HT1080 (cell line): Measurements from ENCODE around the gene CRTC3. TPM values are rescaled to one million over a fixed set of nuclear protein-coding genes. Genes with fewer than 3 reads are reported as not detected.

Experiments
- DNase-seq: peaks from one replicate; pipeline ENCODE4 v3.0.0-alpha.2; 2015; ENCODE audit warnings: low read depth
- total RNA-seq: library from RNA; depleted of rRNA; stranded (reverse); fragments of >200 nt; shearing (Covaris generic); gene quantifications from 2 replicates; pipeline ENCODE4 v1.2.3, GENCODE V29; 2014

The CRTC3 gene
- total RNA-seq, 1 experiment from 2014 or later = 10.4 TPM

DNA sequence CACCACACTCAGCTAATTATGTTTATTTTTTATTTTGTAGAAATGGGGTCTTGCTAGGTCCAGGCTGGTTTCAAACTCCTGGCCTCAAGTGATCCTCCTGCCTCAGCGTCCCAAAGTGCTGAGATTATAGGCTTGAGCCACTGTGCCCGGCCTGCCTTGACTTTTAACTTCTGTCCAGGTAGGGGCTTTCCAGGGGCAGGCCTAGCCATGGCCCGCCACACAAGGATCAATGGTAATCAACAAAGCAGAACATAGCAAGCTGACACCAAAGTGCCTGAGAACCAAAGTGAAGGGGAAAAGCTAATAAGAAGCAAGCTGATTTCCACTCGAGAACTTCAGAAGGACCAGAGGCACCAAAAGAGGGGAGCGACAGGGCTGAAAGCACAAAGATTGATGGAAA, 9.4 kb upstream of the CRTC3 start:
- DNase-seq = no peak

DNA sequence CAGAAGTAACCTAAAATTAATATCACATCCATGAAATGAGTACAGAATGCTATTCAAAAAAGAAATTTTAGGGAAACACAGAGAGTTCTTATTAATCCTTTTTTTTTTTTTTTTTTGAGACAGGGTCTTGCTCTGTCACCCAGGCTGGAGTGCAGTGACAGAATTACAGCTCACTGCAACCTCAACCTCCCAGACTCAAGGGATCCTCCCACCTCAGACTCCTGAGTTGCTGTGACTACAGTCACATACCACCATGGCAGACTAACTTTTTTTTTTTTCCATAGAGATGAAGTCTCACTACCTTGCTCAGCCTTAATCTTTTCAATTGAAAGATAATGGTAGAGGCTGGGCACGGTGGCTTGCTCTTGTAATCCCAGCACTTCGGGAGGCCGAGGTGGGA, 6.3 kb upstream of the CRTC3 start:
- DNase-seq = no peak

DNA sequence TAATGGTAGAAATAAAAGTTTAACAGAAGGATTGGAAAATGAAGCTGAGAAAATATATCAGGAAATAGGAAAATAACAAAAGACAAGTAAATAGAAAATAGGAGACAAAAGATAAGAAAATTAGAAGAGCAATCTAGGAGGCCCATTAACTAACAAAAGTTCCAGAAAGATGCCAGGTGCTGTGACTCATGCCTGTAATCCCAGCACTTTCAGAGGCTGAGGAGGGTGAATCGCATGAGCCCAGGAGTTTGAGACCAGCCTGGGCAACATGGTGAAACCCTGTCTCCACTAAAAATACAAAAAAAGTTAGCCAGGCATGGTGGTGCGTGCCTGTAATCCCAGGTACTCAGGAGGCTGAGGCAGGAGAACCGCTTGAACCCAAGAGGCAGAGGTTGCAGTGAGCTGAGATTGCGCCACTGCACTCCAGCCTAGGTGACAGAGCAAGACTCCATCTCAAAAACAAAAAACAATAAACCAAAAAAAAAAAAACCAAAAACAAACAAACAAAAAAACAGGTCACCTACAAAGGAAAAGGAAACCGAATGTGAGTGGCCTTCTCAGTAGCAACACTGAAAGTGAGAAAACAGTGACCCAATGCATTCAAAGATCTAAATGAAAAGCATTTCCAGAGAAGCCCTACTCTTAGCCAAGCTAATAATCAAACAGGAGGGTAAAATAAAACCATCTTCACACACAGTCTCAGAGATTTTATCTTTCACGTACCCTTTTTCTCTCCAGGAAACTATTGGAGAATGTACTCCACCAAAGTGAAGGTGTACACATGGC, 5.5 kb upstream of the CRTC3 start:
- peak; percentile 43 for DNase-seq

DNA sequence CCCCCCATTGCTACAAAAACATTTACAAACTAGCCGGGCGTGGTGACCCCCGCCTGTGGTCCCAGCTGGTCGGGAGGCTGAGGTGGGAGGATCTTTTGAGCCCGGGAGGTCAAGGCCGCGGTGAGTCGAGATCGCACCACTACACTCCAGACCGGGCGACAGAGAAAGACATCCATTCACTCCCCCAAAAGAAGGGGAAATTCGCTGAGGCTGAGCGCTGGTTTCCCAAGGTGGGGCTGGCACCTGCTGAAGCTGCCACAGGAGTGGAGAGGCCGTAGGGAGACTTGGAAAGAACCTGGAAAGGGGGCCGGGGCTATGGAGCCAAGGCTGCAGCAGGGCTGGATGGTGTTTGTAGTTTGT, 732 bp upstream of the CRTC3 start:
- DNase-seq = no peak

DNA sequence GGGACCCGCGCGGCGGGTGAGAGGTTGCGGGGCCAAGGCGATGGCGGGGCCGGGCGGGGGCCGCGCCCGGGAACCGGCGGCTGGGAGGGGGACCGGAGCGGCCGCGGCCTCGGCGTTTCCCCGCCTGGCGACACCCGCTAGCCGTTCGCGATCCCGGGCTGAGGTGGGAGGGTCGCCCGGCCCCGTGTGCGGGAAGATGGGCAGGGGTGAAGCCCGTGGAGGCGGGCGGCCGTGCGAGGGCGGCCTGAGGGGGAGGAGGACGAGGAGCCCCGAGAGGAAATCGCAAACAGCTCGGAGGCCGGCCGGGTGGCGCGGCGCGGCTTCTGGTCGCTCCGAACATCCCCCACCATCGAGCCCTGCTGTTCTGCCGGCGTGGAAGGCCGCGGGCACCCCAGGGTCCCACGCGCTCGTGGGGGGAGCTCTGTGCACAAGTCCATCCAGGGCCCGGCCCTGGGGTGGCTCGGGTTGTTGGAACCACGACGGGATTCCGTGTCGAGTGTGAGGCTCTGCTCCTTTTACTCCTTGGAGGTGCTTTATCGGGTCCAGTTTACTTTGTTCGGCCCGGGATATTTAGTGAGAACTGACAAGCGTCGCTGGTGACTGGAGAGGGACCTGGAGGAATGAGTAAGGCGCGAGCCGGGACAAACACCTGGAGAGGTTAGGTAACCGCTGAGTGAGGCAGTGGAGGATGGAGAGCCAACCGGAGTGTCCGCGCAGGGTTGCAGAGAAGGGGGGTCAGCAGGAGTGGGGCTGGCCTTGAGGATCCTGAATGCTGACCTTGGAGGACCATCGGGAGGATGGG, 728 bp downstream of the CRTC3 start:
- DNase-seq = peak; percentile 36

DNA sequence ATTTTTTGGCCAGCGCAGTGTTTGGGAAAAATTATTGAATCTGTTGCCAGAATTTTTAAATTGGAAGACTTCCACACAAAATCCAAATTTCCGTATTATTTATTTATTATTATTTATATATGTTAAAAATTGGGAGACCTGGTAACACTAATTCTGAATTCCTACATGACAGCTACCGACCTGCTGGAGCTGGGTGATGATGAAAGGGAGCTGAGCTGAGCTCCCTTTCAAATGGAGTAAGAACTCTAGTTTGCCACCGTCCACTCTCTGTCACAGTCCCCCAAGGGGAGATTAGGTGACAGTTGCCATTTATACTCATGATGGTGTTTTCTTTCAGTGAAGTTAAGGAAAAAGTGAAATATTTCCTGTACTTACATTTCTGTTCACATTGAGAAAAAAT, 1.4 kb downstream of the CRTC3 start:
- no peak for DNase-seq

DNA sequence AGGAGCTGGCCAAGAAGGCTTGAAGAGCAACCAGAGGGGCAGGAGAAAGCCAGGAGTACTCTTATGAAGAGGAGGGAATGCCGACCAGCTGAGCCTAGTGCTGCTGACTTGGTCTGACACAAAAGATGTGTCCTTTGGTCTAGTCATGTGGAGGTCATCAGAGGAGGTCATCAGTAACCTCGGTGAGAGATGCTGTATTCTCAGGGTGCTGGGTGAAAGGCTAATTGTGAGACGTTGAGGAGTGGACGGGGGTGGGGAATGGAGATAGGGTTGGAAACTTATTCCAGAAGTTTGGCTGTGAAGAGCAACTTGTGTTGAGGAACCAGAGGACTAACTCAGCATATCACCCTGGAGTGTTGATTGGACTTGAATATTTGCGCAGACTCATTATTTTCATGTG, 5.5 kb downstream of the CRTC3 start:
- no peak for DNase-seq

DNA sequence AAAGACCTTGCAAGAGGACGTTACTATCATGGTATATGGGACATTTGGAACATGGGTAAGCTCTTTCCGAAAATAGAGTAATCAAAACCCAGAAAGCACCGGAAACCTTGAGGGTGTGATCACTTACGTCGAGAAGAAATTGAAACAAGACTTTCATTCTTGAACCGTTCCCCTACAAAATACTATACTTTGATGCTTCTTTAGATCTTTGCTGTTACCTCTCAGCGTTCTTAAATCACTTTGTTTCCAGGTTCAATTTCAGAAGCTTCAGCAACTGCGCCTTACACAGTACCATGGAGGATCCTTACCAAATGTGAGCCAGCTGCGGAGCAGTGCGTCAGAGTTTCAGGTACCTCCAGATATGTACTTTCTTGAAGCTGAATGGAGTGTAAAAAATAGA, 10.1 kb downstream of the CRTC3 start:
- no peak for DNase-seq

DNA sequence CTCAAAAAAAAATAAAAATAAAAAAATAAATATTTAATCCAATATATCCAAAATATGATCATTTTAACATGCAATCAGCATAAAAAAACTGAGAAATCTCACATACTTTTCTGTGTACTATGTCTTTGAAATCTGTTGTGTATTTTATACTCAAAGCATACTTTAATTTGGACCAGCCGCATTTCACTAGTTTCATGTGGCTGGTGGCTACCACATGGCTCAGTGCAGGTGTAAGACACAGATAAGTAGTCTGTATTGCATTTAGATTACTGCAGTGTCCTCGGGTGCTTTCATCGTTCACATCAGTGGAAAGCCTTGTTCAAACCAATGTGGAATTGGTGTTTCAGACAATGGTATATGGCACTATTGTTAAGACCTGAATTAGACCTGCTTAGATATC, 11.0 kb downstream of the CRTC3 start:
- DNase-seq = no peak

DNA sequence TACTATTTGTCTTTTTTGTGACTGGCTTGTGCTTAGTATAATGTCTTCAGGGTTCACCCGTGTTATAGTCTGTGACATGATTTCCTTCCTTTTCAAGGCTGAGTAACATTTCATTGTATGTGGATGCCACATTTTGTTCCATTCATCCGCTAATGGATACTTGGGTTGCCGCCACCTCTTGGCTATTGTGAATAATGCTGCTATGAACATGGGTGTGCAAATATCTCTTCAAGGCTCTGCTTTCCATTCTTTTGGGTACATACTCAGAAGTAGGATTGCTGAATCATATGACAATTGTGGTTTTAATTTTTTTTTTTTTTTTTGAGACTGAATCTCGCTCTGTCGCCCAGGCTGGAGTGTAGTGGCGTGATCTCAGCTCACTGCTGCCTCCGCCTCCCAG, 15.4 kb downstream of the CRTC3 start:
- DNase-seq = no peak

DNA sequence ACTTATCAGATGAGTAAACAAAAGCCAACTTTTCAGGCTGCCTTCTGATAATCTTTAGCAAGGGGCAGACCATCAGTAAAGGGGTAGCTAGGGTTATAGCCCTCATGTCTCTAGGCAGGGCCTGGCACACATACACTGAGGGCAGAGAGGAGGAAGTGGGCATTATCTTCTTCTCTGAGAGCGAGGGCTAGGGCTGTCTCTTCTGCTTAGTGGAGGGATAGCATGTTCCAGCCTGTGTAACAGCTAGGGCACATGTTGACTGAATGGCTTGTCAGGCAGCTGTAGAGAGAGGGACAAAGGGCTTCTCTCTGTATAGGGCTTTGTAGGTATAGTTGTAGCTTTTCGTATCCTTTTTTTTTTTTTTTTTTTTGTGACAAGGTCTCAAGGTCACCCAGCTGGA, 17.8 kb downstream of the CRTC3 start:
- no peak for DNase-seq

DNA sequence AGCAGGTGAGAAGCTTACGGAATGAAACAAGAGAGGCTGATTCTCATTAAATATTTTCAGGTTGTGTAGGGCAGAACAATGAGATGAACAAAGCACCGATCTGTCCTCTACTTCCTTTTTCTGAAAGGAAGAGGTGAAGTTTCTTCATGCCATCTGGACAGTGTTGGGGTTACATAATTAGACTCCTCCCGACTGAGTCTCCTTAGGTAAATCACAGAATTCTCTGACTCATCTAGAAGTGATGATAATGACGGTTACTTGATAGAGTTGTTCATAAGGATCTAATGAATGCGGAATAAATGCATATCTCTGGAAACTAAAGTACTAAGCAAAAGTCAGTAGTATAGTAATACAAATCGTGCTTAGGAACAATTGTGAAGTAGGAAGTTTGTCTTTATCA, 21.2 kb downstream of the CRTC3 start:
- no peak for DNase-seq

DNA sequence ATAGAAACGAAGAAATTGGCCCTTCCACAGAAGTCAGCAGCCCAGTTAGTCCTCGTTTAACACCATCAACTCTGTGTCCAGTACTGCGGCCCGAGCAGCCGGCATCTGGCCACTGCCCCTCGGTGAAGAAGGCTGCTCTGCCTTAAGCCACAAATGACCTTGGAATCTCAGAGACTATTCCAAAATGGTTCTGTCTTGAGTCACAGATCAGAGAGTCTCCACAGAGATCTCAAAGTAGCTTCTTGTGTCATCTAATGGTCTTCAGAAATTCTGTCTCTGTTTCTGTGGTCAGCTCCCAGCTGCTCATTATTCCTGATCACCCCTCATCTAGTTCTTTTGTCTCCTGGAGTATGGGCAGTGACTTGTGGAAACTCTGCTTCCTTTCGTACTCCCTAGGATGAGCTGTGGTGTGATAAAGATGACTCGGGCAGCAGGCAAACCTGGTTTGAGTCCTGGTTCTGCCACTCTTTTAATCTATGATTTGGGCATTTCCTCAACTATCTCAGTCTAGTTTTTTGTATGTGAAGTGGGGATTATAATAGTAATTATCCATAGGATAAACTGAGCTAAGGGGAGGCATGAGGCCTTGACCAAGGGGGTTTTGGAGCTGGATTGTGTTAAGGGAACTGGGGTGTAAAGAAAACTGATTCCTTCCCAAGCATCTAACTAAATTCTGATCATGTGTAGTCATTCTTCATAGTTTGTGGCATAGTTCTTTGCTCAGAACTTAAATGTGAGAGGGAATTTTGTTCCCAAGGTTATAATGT, 22.6 kb downstream of the CRTC3 start:
- DNase-seq = peak; percentile 15

DNA sequence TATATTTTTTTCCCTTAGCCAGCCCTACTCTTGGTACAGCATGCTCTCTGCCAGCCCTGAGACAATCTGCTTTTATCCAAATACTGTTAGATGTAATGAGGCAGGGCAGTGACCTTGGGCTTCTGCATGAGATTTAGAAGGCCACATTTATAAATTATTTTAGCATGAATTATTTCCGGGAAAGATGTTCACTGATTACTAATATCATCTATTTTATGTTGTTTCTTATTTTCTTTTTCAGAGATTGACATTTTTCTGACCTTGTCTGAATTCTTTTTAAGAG, 23.1 kb downstream of the CRTC3 start:
- DNase-seq = no peak

DNA sequence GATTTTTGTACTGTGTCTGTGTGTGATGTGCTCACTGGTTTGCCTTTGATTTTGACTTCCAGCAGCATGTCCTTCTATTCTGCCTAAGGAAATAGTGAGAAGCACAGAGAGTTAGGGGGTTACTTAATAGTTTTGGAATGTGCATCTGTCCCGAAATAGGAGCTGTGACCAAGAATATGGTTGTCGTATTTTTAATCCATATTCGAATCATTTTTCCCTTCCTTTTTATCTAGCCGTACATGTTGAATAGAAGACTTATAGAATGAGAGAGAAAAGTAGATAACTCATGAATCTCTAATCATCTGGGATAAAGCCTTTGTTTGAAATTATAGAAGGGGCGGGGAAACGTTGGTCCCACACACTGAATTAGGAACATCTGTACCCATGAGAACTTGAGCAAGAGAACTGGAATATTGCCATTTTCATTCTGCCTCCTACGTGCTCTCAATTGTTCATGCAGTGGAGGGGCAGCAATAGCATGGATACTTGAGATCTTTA, 23.6 kb downstream of the CRTC3 start:
- no peak for DNase-seq

DNA sequence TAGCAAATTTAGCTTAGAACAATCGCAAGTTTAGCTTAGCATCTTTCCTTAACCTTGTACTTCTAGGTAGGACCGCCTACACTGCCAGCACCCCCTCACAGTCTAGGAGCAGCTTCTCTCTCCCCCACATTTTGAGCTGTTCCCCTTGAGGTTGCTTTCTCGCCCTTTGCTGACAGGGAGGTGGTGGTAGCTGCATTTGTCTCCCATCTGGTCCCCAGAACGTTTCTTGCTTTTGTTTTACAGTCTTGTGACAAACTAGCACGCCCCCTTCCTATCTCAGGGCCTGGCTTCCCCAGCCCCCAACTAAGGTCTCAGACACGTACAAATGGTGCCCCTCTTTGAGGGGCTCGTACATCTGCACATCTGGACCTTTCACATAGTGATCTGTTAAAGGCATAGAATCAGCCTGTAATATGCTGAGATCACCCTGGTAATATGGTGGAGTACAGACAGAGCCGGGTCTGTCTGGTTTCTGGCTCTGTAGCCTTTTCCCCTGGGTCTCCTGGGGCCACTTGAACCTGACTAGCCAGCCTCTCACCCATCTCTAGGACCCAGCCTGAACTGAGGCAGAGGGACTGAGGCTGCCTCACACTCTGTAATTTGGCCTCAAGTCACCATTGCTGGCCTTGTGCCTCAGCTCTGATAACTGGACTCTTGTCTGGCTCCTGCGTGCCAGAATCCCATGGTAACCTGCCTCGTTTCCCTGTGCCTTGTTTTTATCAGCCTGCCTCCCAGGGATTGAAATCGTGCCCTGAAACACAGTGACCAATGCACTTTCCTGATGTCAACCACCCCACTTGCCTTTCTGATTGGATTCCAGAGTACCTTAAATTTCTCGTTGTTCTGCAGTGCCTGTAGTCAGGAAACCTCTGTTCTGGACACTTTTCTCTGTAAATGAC, 27.7 kb downstream of the CRTC3 start:
- no peak for DNase-seq

DNA sequence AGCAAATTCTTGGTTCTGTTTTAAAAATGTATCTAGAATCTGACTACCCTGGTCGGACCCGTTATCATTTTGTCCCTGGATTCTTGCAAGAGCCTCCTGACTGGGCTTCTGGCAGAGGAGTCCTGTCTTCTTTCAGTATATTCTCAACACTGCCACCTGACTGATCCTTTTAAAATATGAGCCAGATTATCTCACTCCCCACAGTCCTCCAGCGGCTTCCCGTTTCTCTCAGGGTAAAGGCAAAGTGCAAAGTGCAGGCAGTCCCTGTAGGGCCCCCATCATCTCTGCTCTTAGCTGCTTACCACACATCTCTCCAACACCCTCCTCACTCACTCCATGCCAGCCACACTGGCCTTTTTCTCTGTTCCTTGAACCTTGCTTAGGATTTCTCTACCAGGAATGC, 28.4 kb downstream of the CRTC3 start:
- no peak for DNase-seq

DNA sequence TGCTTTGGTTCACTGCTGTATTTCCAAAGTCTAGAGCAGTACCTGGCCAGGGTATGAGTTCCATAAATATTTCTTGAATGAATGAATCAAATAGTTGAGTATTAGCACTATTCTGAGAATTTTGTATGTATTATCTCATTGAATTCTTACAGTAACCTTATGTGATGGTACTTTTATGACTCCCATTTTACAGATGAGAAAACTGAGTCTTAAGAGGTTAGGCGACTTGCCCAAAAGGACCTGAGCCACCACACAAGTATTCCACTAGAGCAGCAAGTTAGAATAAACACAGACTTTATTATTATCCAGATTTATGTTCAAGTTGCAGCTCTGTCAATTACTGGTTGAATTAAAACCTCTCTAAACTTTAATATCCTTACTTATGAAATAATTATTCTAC, 29.4 kb downstream of the CRTC3 start:
- no peak for DNase-seq

DNA sequence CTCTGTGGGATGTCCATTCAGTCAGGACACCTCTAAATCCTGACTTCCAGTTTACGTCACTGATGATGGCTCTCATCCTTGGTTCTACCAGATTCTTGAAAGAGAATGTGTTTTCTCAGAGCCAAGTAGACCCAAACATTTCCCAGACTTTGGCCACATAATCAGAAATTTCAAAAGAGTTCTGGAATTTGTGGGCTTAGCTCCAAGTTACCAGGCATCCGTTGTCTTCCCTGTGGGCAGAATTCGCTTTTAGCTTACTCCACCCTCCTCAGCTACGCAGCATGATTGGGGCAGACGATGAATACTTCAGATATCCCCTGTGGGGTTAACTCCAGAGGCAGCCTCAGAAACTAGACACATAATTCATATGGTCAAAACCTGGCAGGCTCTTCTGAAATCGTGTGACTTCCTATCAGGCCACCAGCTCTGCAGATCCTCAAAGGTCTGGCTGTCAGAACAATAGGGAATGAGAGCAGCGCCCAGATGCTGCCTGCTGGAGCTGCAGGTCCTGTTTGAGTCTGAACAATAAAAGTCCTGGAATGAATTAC, 30.6 kb downstream of the CRTC3 start:
- DNase-seq = no peak

DNA sequence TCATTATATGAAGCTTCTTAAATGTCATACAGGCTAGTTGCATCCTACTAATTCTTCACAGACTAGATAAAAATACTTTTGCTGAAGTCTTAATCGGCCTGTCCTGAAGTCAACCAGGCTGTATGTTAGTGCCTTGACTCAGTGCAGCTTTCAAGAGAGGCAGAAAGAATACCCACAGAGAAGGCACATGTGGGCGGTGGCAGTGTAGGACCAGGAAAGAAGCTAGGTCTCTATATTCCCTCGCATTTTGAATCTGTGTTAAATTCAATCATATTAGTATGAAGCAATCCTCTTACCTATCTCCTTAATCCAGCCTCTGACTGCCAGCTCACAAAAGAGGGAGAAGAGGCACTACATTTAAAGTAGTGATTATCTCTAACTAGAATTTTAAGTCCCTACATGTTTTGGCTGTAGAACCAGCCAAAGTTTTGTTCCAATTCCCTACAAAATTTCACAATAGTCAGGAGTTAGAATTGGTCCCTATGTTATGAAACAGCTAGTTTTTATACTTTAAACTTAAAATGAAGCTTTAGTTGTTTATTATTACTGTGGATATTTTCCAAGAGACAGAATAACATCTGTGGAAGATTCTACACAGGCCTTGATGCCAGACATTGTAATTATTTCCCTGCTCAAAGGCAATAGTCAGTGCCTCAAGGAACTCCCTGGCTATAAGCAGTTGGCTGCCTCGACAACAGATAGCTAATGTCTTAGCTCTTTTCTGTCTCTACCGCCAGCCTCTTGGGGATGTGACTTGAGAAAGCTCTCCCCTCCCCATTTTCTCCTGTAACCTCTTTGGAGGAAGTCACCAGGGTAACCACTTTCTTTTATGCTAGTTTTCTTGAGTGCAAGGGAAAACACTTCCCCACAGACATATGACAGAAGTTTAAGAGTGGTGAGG, 31.9 kb downstream of the CRTC3 start:
- no peak for DNase-seq
